ENCODE results near the gene MAGEA11.
"Not testable (repeated sequence)": the region's sequence is repeated elsewhere in the genome, so short reads cannot be mapped to it uniquely, and the experiment has no call there.

GRCh38 chrX:149679164-149679678, 32.6 kb upstream of the MAGEA11 start:
- TF ChIP-seq CTCF, MYC (IDR thresholded peaks at IDR 0.05; ENCODE audit: low read depth, low read length): not testable (repeated sequence)
